ENCODE results near the gene ZBTB21.

DNA sequence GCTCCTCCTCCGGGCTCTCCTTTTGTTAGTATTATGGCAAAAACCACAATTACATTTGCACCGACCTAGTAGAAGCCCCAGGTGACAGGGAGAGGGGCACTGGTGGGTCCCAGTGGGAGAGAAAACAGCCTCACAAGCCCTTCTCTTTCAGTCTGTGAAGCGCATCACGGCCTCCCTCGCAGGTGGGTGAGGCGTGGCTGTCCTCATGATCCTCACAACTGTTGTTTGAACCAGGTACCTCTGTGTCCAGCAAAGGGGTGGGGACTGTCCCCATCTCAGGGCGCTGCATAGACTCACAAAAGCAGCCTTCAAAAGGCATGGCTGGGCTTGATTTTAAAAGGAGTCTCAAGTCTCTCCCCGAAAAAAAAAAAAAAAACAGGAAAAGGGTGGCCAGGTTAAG, 48.4 kb downstream of the ZBTB21 start:
- TF ChIP-seq, protein P1, sequence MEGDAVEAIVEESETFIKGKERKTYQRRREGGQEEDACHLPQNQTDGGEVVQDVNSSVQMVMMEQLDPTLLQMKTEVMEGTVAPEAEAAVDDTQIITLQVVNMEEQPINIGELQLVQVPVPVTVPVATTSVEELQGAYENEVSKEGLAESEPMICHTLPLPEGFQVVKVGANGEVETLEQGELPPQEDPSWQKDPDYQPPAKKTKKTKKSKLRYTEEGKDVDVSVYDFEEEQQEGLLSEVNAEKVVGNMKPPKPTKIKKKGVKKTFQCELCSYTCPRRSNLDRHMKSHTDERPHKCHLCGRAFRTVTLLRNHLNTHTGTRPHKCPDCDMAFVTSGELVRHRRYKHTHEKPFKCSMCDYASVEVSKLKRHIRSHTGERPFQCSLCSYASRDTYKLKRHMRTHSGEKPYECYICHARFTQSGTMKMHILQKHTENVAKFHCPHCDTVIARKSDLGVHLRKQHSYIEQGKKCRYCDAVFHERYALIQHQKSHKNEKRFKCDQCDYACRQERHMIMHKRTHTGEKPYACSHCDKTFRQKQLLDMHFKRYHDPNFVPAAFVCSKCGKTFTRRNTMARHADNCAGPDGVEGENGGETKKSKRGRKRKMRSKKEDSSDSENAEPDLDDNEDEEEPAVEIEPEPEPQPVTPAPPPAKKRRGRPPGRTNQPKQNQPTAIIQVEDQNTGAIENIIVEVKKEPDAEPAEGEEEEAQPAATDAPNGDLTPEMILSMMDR (IDR thresholded peaks at IDR 0.05) = no peak
- TF ChIP-seq EZH2 (IDR thresholded peaks at IDR 0.05) = no peak
- TF ChIP-seq EZH2phosphoT487 (IDR thresholded peaks at IDR 0.05) = no peak

Data from neural progenitor cell (in vitro differentiated cells).